Measurements from ENCODE around the gene IQGAP1.

Gene IQGAP1

GRCh38 chr15:90441027-90441426 lies 53.0 kb downstream of the IQGAP1 start:
- no peak for TF ChIP-seq CTCF (IDR thresholded peaks at IDR 0.05)
- Mint-ChIP-seq H3K36me3 (ENCODE audit: low read depth) (peaks cover 9% of the 10 kb centered on the region), H3K9me3 (no peaks in the 10 kb centered on the region), H3K4me3 (no peak overlapping the region), H3K4me1 (peaks cover 25% of the 10 kb centered on the region), H3K27ac (peak overlapping the region; percentile 77), H3K27me3 (ENCODE audit: low read depth, poor library complexity) (no peaks in the 10 kb centered on the region)
- DNase-seq: no peak

- no peak for TF ChIP-seq CTCF (IDR thresholded peaks at IDR 0.05)
- Mint-ChIP-seq H3K4me3 (no peak overlapping the region), H3K9me3 (no peaks in the 10 kb centered on the region), H3K27ac (no peak overlapping the region), H3K27me3 (ENCODE audit: low read depth, poor library complexity) (no peaks in the 10 kb centered on the region), H3K4me1 (peaks cover 25% of the 10 kb centered on the region), H3K36me3 (ENCODE audit: low read depth) (peaks cover 9% of the 10 kb centered on the region)
- DNase-seq: no peak
Measured at GRCh38 chr15:90442423-90442822, 54.4 kb downstream of the IQGAP1 start.

GRCh38 chr15:90449206-90449735 lies 61.2 kb downstream of the IQGAP1 start:
- H3K36me3 Mint-ChIP-seq (ENCODE audit: low read depth): peaks cover 44% of the 10 kb centered on the region
- H3K27ac Mint-ChIP-seq: peak overlapping the region; percentile 62
- no peaks in the 10 kb centered on the region for H3K27me3 Mint-ChIP-seq (ENCODE audit: low read depth, poor library complexity)

GRCh38 chr15:90451053-90451850 lies 63.2 kb downstream of the IQGAP1 start:
- TF ChIP-seq CTCF (IDR thresholded peaks at IDR 0.05): no peak
- Mint-ChIP-seq H3K36me3 (ENCODE audit: low read depth) (peaks cover 55% of the 10 kb centered on the region), H3K4me1 (peaks cover 40% of the 10 kb centered on the region), H3K4me3 (peak overlapping the region; percentile 32), H3K27ac (peak overlapping the region; percentile 53), H3K9me3 (no peaks in the 10 kb centered on the region), H3K27me3 (ENCODE audit: low read depth, poor library complexity) (no peaks in the 10 kb centered on the region)
- DNase-seq: no peak

More at GRCh38 chr15:90449206-90449735, 61.2 kb downstream of the IQGAP1 start:
- no peak for DNase-seq
- Mint-ChIP-seq H3K9me3 (no peaks in the 10 kb centered on the region), H3K4me1 (peaks cover 40% of the 10 kb centered on the region), H3K4me3 (no peak overlapping the region)
- no peak for TF ChIP-seq CTCF (IDR thresholded peaks at IDR 0.05)

- Mint-ChIP-seq H3K4me3 (no peak overlapping the region), H3K27me3 (ENCODE audit: low read depth, poor library complexity) (peaks cover 3% of the 10 kb centered on the region), H3K9me3 (no peaks in the 10 kb centered on the region), H3K4me1 (peaks cover 30% of the 10 kb centered on the region), H3K27ac (no peak overlapping the region), H3K36me3 (ENCODE audit: low read depth) (peaks cover 74% of the 10 kb centered on the region)
- DNase-seq: no peak
- no peak for TF ChIP-seq CTCF (IDR thresholded peaks at IDR 0.05)
Measured at GRCh38 chr15:90456236-90456635, 68.2 kb downstream of the IQGAP1 start.

- DNase-seq: no peak
- TF ChIP-seq CTCF (IDR thresholded peaks at IDR 0.05): no peak
- Mint-ChIP-seq H3K9me3 (no peaks in the 10 kb centered on the region), H3K4me3 (no peak overlapping the region), H3K4me1 (peaks cover 18% of the 10 kb centered on the region), H3K36me3 (ENCODE audit: low read depth) (peaks cover 60% of the 10 kb centered on the region), H3K27ac (no peak overlapping the region), H3K27me3 (ENCODE audit: low read depth, poor library complexity) (peaks cover 3% of the 10 kb centered on the region)
Measured at GRCh38 chr15:90458061-90458460, 70.0 kb downstream of the IQGAP1 start.
